OCI-LY7 (cell line): Measurements from ENCODE around the gene LRRC8C. TPM values are rescaled to one million over a fixed set of nuclear protein-coding genes. Genes with fewer than 3 reads are reported as not detected.

Source experiments
- BruUV-seq: library from RNA; stranded (reverse); fragments of 400-500 nt; replicated peaks from 2 replicates; lab custom pipeline; 2021; lab: Mats Ljungman, UMichigan
- CTCF ChIA-PET: fragments of 300-600 bp; sonication (Branson Sonifier 250); formaldehyde crosslinking; loops from one replicate; lab custom pipeline; 2022; ENCODE audit warnings: antibody characterized with exemption; ENCODE audit not compliant: unreplicated experiment; lab: Charles Lee
- POLR2A ChIA-PET: fragments of 300-600 bp; sonication (Branson Sonifier 250); formaldehyde crosslinking; loops from one replicate; lab custom pipeline; 2022; ENCODE audit warnings: antibody characterized with exemption; lab: Charles Lee
- DNase-seq: peaks from one replicate; pipeline ENCODE4 v3.0.0-alpha.2; 2015; ENCODE audit warnings: low spot score
- H2AFZ ChIP-seq: fragments of 200-600 bp; sonication (generic), shearing (Covaris generic); 2 replicates; pipeline ENCODE4 v1.6.1; 2014; ENCODE audit warnings: mild to moderate bottlenecking, antibody characterized with exemption, low read length, moderate library complexity
- H3K27ac ChIP-seq: fragments of 200-600 bp; sonication (generic); 2 replicates; pipeline ENCODE4 v1.5.1; 2014; ENCODE audit warnings: mixed run types, low read depth, mild to moderate bottlenecking, moderate library complexity, low read length, inconsistent platforms; ENCODE audit not compliant: poor library complexity, severe bottlenecking
- H3K36me3 ChIP-seq: fragments of 200-600 bp; sonication (generic); 2 replicates; pipeline ENCODE4 v1.6.1; 2014; ENCODE audit warnings: mild to moderate bottlenecking, antibody characterized with exemption, low read length, moderate library complexity, mixed read lengths; ENCODE audit not compliant: insufficient read depth
- H3K4me1 ChIP-seq: fragments of 200-600 bp; sonication (generic); 2 replicates; pipeline ENCODE4 v1.5.1; 2014; ENCODE audit warnings: mild to moderate bottlenecking, low read length; ENCODE audit not compliant: insufficient read depth, poor library complexity, severe bottlenecking
- H3K4me2 ChIP-seq: fragments of 200-600 bp; sonication (generic); 2 replicates; pipeline ENCODE4 v1.6.1; 2014; ENCODE audit warnings: mild to moderate bottlenecking, low read length
- H3K4me3 ChIP-seq: fragments of 200-600 bp; sonication (generic); 2 replicates; pipeline ENCODE4 v1.5.1; 2014; ENCODE audit warnings: mild to moderate bottlenecking, low read depth, low read length; ENCODE audit not compliant: poor library complexity, severe bottlenecking
- H3K79me2 ChIP-seq: fragments of 200-600 bp; sonication (generic); 2 replicates; pipeline ENCODE4 v1.6.1; 2016; ENCODE audit warnings: low read depth, mild to moderate bottlenecking, low read length, moderate library complexity, mixed read lengths; ENCODE audit not compliant: insufficient read depth
- H3K9me2 ChIP-seq: fragments of 200-600 bp; sonication (generic); 2 replicates; pipeline ENCODE4 v1.6.1; 2016; ENCODE audit warnings: mild to moderate bottlenecking, low read length, mixed read lengths; ENCODE audit not compliant: insufficient read depth
- H3K9me3 ChIP-seq: fragments of 200-600 bp; sonication (generic); 2 replicates; pipeline ENCODE4 v1.6.1; 2014; ENCODE audit warnings: mild to moderate bottlenecking, mixed run types, low read length, mixed read lengths
- H4K20me1 ChIP-seq: fragments of 200-600 bp; sonication (generic); 2 replicates; pipeline ENCODE4 v1.6.1; 2014; ENCODE audit warnings: mild to moderate bottlenecking, antibody characterized with exemption, low read length, moderate library complexity, mixed read lengths; ENCODE audit not compliant: insufficient read depth
- EZH2phosphoT487 ChIP-seq: fragments of 200-600 bp; sonication (generic); IDR thresholded peaks from 2 replicates; pipeline ENCODE4 v1.6.1; 2018; ENCODE audit warnings: low read depth, borderline replicate concordance, mild to moderate bottlenecking, mixed run types, antibody characterized with exemption, low read length, moderate library complexity, mixed read lengths
- intact Hi-C: fragments of 100-400 bp; cut with micrococcal nuclease; formaldehyde crosslinking; loops from one replicate; pipeline ENCODE4 v1.10.0; 2022; ENCODE audit not compliant: unreplicated experiment
- total RNA-seq, 2 experiments: library from RNA; depleted of rRNA in 1 of 2; stranded (reverse); fragments of >200 nt in 1 of 2; shearing (Covaris generic) in 1 of 2; gene quantifications; 2 replicates each; pipeline ENCODE4 v1.2.3, GENCODE V29; 2014 to 2022
- TF ChIP-seq, protein P1 (sequence below): fragments of 200-600 bp; sonication (generic); conservative IDR thresholded peaks from 2 replicates; pipeline ENCODE4 v1.5.1; 2014; ENCODE audit warnings: mild to moderate bottlenecking, antibody characterized with exemption, low read length, moderate library complexity, mixed read lengths

Gene LRRC8C
- total RNA-seq, 2 experiments from 2014 or later, result 6.0 to 9.0 TPM

- no peak overlapping the region for H2AFZ ChIP-seq
- H4K20me1 ChIP-seq, result no peaks in the 10 kb centered on the region
- TF ChIP-seq, protein P1, sequence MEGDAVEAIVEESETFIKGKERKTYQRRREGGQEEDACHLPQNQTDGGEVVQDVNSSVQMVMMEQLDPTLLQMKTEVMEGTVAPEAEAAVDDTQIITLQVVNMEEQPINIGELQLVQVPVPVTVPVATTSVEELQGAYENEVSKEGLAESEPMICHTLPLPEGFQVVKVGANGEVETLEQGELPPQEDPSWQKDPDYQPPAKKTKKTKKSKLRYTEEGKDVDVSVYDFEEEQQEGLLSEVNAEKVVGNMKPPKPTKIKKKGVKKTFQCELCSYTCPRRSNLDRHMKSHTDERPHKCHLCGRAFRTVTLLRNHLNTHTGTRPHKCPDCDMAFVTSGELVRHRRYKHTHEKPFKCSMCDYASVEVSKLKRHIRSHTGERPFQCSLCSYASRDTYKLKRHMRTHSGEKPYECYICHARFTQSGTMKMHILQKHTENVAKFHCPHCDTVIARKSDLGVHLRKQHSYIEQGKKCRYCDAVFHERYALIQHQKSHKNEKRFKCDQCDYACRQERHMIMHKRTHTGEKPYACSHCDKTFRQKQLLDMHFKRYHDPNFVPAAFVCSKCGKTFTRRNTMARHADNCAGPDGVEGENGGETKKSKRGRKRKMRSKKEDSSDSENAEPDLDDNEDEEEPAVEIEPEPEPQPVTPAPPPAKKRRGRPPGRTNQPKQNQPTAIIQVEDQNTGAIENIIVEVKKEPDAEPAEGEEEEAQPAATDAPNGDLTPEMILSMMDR, result no peak
- TF ChIP-seq EZH2phosphoT487, result no peak
- H3K9me3 ChIP-seq, result no peaks in the 10 kb centered on the region
- POLR2A ChIA-PET, result interaction anchor here (0.6 kb wide), 1 partner anchor 958 kb away, joined by 3 read pairs; no protein-coding TSS in a partner anchor
- intact Hi-C loops, result no loop called here
- no TSS peak for BruUV-seq
- H3K4me3 ChIP-seq, result no peak overlapping the region
- no peak overlapping the region for H3K4me2 ChIP-seq
- DNase-seq, result no peak
- no peaks in the 10 kb centered on the region for H3K4me1 ChIP-seq
- CTCF ChIA-PET, result no interaction called here
- H3K36me3 ChIP-seq, result no peaks in the 10 kb centered on the region
- H3K27ac ChIP-seq, result no peak overlapping the region
- H3K79me2 ChIP-seq, result no peaks in the 10 kb centered on the region
- H3K9me2 ChIP-seq, result no peaks in the 10 kb centered on the region
Observed at GRCh38 chr1:89610457-89611011, 22.4 kb upstream of the LRRC8C start.

GRCh38 chr1:89611721-89612120, 21.2 kb upstream of the LRRC8C start:
- Histone ChIP-seq H3K79me2 (no peaks in the 10 kb centered on the region), H3K4me1 (no peaks in the 10 kb centered on the region), H3K9me3 (no peaks in the 10 kb centered on the region), H3K36me3 (no peaks in the 10 kb centered on the region), H3K4me3 (no peak overlapping the region), H3K4me2 (no peak overlapping the region), H4K20me1 (no peaks in the 10 kb centered on the region), H3K27ac (no peak overlapping the region), H2AFZ (no peak overlapping the region), H3K9me2 (no peaks in the 10 kb centered on the region)
- intact Hi-C loops, result no loop called here
- DNase-seq, result no peak
- no TSS peak for BruUV-seq
- TF ChIP-seq EZH2phosphoT487, result no peak
- TF ChIP-seq, protein P1, result no peak
- POLR2A ChIA-PET, result interaction anchor here (0.6 to 1.7 kb wide), 6 partner anchors 16 to 471 kb away, joined by 3 to 7 read pairs (median 4); no protein-coding TSS in a partner anchor
- CTCF ChIA-PET, result no interaction called here

DNA sequence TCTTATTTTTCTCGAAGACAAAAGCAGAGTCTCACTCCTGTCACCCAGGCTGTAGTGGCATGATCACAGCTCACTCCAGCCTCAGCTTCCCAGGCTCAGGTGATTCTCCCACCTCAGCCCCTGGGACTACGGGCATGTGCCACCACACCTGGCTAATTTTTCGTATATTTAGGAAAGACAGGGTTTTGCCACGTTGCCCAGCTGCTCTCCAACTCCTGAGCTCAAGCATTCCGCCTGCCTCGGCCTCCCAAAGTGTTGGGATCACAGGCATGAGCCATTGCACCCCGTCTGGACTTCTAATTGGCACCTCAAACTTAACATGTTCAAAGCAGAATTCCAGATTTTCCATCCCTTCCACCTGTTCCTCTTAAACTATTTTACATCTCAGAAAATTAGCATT, 19.0 kb upstream of the LRRC8C start:
- Histone ChIP-seq H3K9me2 (no peaks in the 10 kb centered on the region), H3K4me3 (no peak overlapping the region), H2AFZ (no peak overlapping the region), H3K9me3 (no peaks in the 10 kb centered on the region), H4K20me1 (no peaks in the 10 kb centered on the region), H3K36me3 (0 out of 2 replicates have a peak, but pooled peaks cover 4% of the 10 kb centered on the region), H3K27ac (no peak overlapping the region), H3K4me1 (no peaks in the 10 kb centered on the region), H3K79me2 (no peaks in the 10 kb centered on the region), H3K4me2 (no peak overlapping the region)
- intact Hi-C loops, result no loop called here
- POLR2A ChIA-PET, result interaction anchor here (0.8 kb wide), 1 partner anchor 9 kb away, joined by 3 read pairs; no protein-coding TSS in a partner anchor
- no peak for TF ChIP-seq EZH2phosphoT487
- TF ChIP-seq, protein P1, result no peak
- no peak for DNase-seq
- CTCF ChIA-PET, result interaction anchor here (0.6 kb wide), 1 partner anchor 143 kb away, joined by 3 read pairs; no protein-coding TSS in a partner anchor
- BruUV-seq, result no TSS peak
